OCI-LY3 (cell line): Measurements from ENCODE around the gene DAZL.

Experiments used
- H2AFZ ChIP-seq: fragments of 200-600, 300-600 bp; shearing (Covaris generic); 2 replicates; pipeline ENCODE4 v1.6.0; 2014; ENCODE audit warnings: antibody characterized with exemption, low read depth, low read length
- H3K27ac ChIP-seq: fragments of 200-600, 300-600 bp; sonication (generic); 2 replicates; pipeline ENCODE4 v1.5.1; 2014; ENCODE audit warnings: mild to moderate bottlenecking, low read length, moderate library complexity, mixed read lengths
- H3K27me3 ChIP-seq: fragments of 200-600, 300-600 bp; sonication (generic); 2 replicates; pipeline ENCODE4 v1.6.1; 2014; ENCODE audit warnings: low read depth, low read length, mixed read lengths
- H3K36me3 ChIP-seq: fragments of 200-600, 300-600 bp; sonication (generic); replicated peaks from 2 replicates; pipeline ENCODE3; 2014; ENCODE audit warnings: low read depth, low read length, mixed read lengths
- H3K4me1 ChIP-seq: fragments of 300-600, 200-600 bp; sonication (generic); 2 replicates; pipeline ENCODE4 v1.6.1; 2014; ENCODE audit warnings: low read length, mixed read lengths
- H3K4me2 ChIP-seq: fragments of 200-600, 300-600 bp; sonication (generic); 2 replicates; pipeline ENCODE4 v1.6.1; 2014; ENCODE audit warnings: low read length, mixed read lengths
- H3K4me3 ChIP-seq: fragments of 300-600, 200-600 bp; sonication (generic); 2 replicates; pipeline ENCODE4 v1.5.1; 2014; ENCODE audit warnings: antibody characterized with exemption, mild to moderate bottlenecking, low read length, moderate library complexity
- H3K79me2 ChIP-seq: fragments of 300-600, 200-600 bp; shearing (Covaris generic); 2 replicates; pipeline ENCODE4 v1.6.1; 2014; ENCODE audit warnings: mild to moderate bottlenecking, low read length, mixed read lengths
- H3K9ac ChIP-seq: fragments of 300-600, 200-600 bp; shearing (Covaris generic); 2 replicates; pipeline ENCODE4 v1.6.0; 2014; ENCODE audit warnings: mild to moderate bottlenecking, low read length, moderate library complexity
- H3K9me3 ChIP-seq: fragments of 200-600, 300-600 bp; shearing (Covaris generic); 2 replicates; pipeline ENCODE4 v1.6.1; 2014; ENCODE audit warnings: low read length, mixed read lengths; ENCODE audit not compliant: insufficient read depth
- H4K20me1 ChIP-seq: fragments of 200-600, 300-600 bp; sonication (generic); 2 replicates; pipeline ENCODE4 v1.6.1; 2016; ENCODE audit warnings: low read length, mixed read lengths; ENCODE audit not compliant: insufficient read depth
- EZH2phosphoT487 ChIP-seq: fragments of 200-600 bp; shearing (Covaris generic); IDR thresholded peaks from 2 replicates; pipeline ENCODE4 v1.6.1; 2018; ENCODE audit warnings: antibody characterized with exemption, mixed run types, low read depth
- TF ChIP-seq, protein P1 (sequence below): fragments of 200-600, 300-600 bp; sonication (generic); IDR thresholded peaks from 2 replicates; pipeline ENCODE4 v1.5.1; 2014; ENCODE audit warnings: antibody characterized with exemption, low read length, low read depth

DAZL gene

GRCh38 chr3:16595778-16596177 is 9.4 kb downstream of the DAZL start:
- H3K4me1 ChIP-seq: peaks cover 29% of the 10 kb centered on the region
- no peak overlapping the region for H3K27ac ChIP-seq
- no peak overlapping the region for H3K4me3 ChIP-seq
- no peaks in the 10 kb centered on the region for H3K36me3 ChIP-seq
- no peaks in the 10 kb centered on the region for H4K20me1 ChIP-seq
- peak overlapping the region; percentile 66; the same call in 1 of the 2 replicates for H3K4me2 ChIP-seq
- H3K79me2 ChIP-seq: no peaks in the 10 kb centered on the region
- H2AFZ ChIP-seq: no peak overlapping the region
- no peaks in the 10 kb centered on the region for H3K9me3 ChIP-seq
- no peak for TF ChIP-seq EZH2phosphoT487
- TF ChIP-seq, protein P1, sequence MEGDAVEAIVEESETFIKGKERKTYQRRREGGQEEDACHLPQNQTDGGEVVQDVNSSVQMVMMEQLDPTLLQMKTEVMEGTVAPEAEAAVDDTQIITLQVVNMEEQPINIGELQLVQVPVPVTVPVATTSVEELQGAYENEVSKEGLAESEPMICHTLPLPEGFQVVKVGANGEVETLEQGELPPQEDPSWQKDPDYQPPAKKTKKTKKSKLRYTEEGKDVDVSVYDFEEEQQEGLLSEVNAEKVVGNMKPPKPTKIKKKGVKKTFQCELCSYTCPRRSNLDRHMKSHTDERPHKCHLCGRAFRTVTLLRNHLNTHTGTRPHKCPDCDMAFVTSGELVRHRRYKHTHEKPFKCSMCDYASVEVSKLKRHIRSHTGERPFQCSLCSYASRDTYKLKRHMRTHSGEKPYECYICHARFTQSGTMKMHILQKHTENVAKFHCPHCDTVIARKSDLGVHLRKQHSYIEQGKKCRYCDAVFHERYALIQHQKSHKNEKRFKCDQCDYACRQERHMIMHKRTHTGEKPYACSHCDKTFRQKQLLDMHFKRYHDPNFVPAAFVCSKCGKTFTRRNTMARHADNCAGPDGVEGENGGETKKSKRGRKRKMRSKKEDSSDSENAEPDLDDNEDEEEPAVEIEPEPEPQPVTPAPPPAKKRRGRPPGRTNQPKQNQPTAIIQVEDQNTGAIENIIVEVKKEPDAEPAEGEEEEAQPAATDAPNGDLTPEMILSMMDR: peak; percentile 38
- H3K9ac ChIP-seq: no peak overlapping the region
- H3K27me3 ChIP-seq: peaks cover 65% of the 10 kb centered on the region

GRCh38 chr3:16589867-16590624 is 15.2 kb downstream of the DAZL start:
- peak overlapping the region; percentile 67 for H3K4me2 ChIP-seq
- H3K27ac ChIP-seq: peak overlapping the region; percentile 56

DNA sequence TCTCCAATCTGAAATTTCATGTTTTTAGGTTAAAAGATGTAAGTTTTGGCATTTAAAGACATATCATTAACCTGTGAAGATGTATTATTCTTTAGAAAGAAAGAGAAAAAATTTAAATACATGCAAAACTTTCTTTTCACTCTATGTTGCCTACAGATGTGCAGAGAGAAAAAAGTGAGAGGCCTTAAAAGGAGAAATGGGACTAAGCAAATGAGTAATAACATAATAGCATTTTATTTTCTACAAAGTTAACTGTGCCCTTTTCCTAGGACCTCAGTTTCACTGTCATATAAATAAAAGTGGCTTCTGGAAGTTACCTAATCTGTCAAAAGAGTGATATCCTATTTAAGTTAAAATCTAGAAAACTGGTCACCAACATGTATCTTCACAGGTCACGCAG is 16.1 kb downstream of the DAZL start:
- Histone ChIP-seq H3K4me2 (peak overlapping the region; percentile 67), H3K9ac (peak overlapping the region; percentile 6; the same call in 1 of the 2 replicates), H3K4me3 (peak overlapping the region; percentile 61), H3K4me1 (peaks cover 40% of the 10 kb centered on the region), H3K27me3 (peaks cover 19% of the 10 kb centered on the region), H3K9me3 (no peaks in the 10 kb centered on the region), H3K36me3 (no peaks in the 10 kb centered on the region), H3K79me2 (no peaks in the 10 kb centered on the region), H3K27ac (peak overlapping the region; percentile 22), H4K20me1 (no peaks in the 10 kb centered on the region), H2AFZ (no peak overlapping the region)
- TF ChIP-seq, protein P1: no peak
- no peak for TF ChIP-seq EZH2phosphoT487

More at GRCh38 chr3:16589867-16590624, 15.2 kb downstream of the DAZL start:
- TF ChIP-seq, protein P1: no peak
- no peak for TF ChIP-seq EZH2phosphoT487
- Histone ChIP-seq H3K79me2 (no peaks in the 10 kb centered on the region), H3K4me1 (peaks cover 40% of the 10 kb centered on the region), H3K4me3 (peak overlapping the region; percentile 61), H2AFZ (no peak overlapping the region), H4K20me1 (no peaks in the 10 kb centered on the region), H3K27me3 (peaks cover 27% of the 10 kb centered on the region), H3K36me3 (no peaks in the 10 kb centered on the region), H3K9ac (peak overlapping the region; percentile 7; the same call in 1 of the 2 replicates), H3K9me3 (no peaks in the 10 kb centered on the region)

DNA sequence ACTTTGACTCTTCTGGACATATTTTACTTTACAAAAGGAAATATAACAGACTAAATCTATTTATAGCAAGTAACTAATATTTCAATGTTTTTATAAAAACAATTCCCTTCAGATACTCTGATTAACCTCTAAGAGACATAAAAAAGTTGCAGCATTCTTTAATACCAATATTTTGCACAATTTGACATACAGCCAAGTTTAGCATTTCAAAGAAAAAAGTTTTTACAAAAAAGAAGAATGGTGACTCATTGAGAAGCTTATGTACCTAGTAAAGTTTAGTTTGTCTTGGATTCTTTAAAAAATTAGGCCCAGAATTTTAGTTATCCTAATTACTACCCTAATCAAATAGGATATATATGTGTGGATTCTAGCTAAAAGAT is 17.6 kb downstream of the DAZL start:
- TF ChIP-seq, protein P1: no peak
- no peak for TF ChIP-seq EZH2phosphoT487
- no peak overlapping the region for H3K4me2 ChIP-seq
- no peak overlapping the region for H2AFZ ChIP-seq
- H4K20me1 ChIP-seq: no peaks in the 10 kb centered on the region
- H3K9me3 ChIP-seq: no peaks in the 10 kb centered on the region
- H3K36me3 ChIP-seq: no peaks in the 10 kb centered on the region
- no peak overlapping the region for H3K9ac ChIP-seq
- H3K27me3 ChIP-seq: peaks cover 11% of the 10 kb centered on the region
- no peaks in the 10 kb centered on the region for H3K79me2 ChIP-seq
- no peak overlapping the region for H3K27ac ChIP-seq
- no peak overlapping the region for H3K4me3 ChIP-seq
- peaks cover 40% of the 10 kb centered on the region for H3K4me1 ChIP-seq
